IMR-90 (cell line): ENCODE measurements around the gene S100A16. TPM values are rescaled to one million over a fixed set of nuclear protein-coding genes. Genes with fewer than 3 reads are reported as not detected.

Experiments
- ATAC-seq: fragments of 200-7000 bp; cut with Tn5 transposase; 2 replicates; pipeline ENCODE4 v1.9.1; 2020; ENCODE audit warnings: low read depth, mild to moderate bottlenecking, moderate library complexity
- BruUV-seq: library from RNA; stranded (reverse); fragments of 400-500 nt; replicated peaks from 2 replicates; lab custom pipeline; 2021; lab: Mats Ljungman, UMichigan
- CTCF ChIA-PET: fragments of 300-600 bp; formaldehyde crosslinking; extraction: SDS; loops from one replicate; lab custom pipeline; 2021; ENCODE audit warnings: antibody characterized with exemption; lab: Yijun Ruan, JAX
- POLR2A ChIA-PET: fragments of 300-600 bp; sonication (Branson Sonifier 250); formaldehyde crosslinking; loops from one replicate; lab custom pipeline; 2022; ENCODE audit warnings: antibody characterized with exemption; ENCODE audit not compliant: unreplicated experiment; lab: Charles Lee
- DNase-seq: peaks from one replicate; pipeline ENCODE4 v3.0.0; 2013
- H2AFZ ChIP-seq: replicated peaks from 2 replicates; pipeline ENCODE3; 2013; ENCODE audit warnings: low read length, mild to moderate bottlenecking; ENCODE audit not compliant: poor library complexity
- H2AK5ac ChIP-seq: 2 replicates; pipeline ENCODE4 v1.6.1; 2013; ENCODE audit warnings: low read depth, low read length, inconsistent platforms
- H2AK9ac ChIP-seq: replicated peaks from 2 replicates; pipeline ENCODE3; 2013; ENCODE audit warnings: mild to moderate bottlenecking, low read depth, low read length, moderate library complexity; ENCODE audit not compliant: poor library complexity
- H2BK120ac ChIP-seq: 2 replicates; pipeline ENCODE4 v1.6.1; 2013; ENCODE audit warnings: low read depth, low read length, inconsistent platforms
- H2BK15ac ChIP-seq: 3 replicates; pipeline ENCODE4 v1.6.1; 2013; ENCODE audit warnings: low read depth, low read length, inconsistent platforms
- H2BK20ac ChIP-seq: 2 replicates; pipeline ENCODE4 v1.6.1; 2013; ENCODE audit warnings: low read depth, mild to moderate bottlenecking, inconsistent platforms, low read length, moderate library complexity
- H2BK5ac ChIP-seq: 2 replicates; pipeline ENCODE4 v1.6.1; 2013; ENCODE audit warnings: mild to moderate bottlenecking, low read depth, low read length, inconsistent platforms; ENCODE audit not compliant: poor library complexity, severe bottlenecking
- H3K14ac ChIP-seq: replicated peaks from 2 replicates; pipeline ENCODE4 v1.6.1; 2013; ENCODE audit warnings: low read depth, low read length, inconsistent platforms
- H3K18ac ChIP-seq: 2 replicates; pipeline ENCODE4 v1.6.1; 2013; ENCODE audit warnings: low read depth, low read length, control low read depth
- H3K23ac ChIP-seq: 2 replicates; pipeline ENCODE4 v1.6.1; 2013; ENCODE audit warnings: low read depth, low read length, inconsistent platforms
- H3K27ac ChIP-seq: 2 replicates; pipeline ENCODE4 v1.5.1; 2013; ENCODE audit warnings: mild to moderate bottlenecking, control low read depth, low read length; ENCODE audit not compliant: insufficient read depth
- H3K27me3 ChIP-seq: 2 replicates; pipeline ENCODE4 v1.6.1; 2013; ENCODE audit warnings: low read length; ENCODE audit not compliant: control insufficient read depth, insufficient read depth
- H3K36me3 ChIP-seq: 2 replicates; pipeline ENCODE4 v1.6.1; 2013; ENCODE audit warnings: low read length, mixed read lengths; ENCODE audit not compliant: control insufficient read depth, insufficient read depth
- H3K4ac ChIP-seq: 2 replicates; pipeline ENCODE4 v1.6.1; 2013; ENCODE audit warnings: low read depth, low read length, inconsistent platforms
- H3K4me1 ChIP-seq: 2 replicates; pipeline ENCODE4 v1.6.1; 2013; ENCODE audit warnings: low read length, mixed read lengths; ENCODE audit not compliant: control insufficient read depth, insufficient read depth
- H3K4me2 ChIP-seq: 2 replicates; pipeline ENCODE4 v1.6.1; 2013; ENCODE audit warnings: low read depth, mild to moderate bottlenecking, control low read depth, low read length, moderate library complexity
- H3K4me3 ChIP-seq: 2 replicates; pipeline ENCODE4 v1.5.1; 2013; ENCODE audit warnings: low read depth, mild to moderate bottlenecking, control low read depth, low read length, moderate library complexity; ENCODE audit not compliant: insufficient read depth
- H3K56ac ChIP-seq: 2 replicates; pipeline ENCODE4 v1.6.1; 2013; ENCODE audit warnings: low read length, inconsistent platforms; ENCODE audit not compliant: insufficient read depth; ENCODE audit errors: extremely low read depth
- H3K79me1 ChIP-seq, 2 experiments: 2 replicates each; pipeline ENCODE4 v1.6.1; 2013; ENCODE audit warnings: low read length in 2 of 2, inconsistent platforms in 1 of 2, low read depth in 1 of 2
- H3K9ac ChIP-seq: 2 replicates; pipeline ENCODE4 v1.6.1; 2013; ENCODE audit warnings: low read depth, low read length, control low read depth
- H3K9me1 ChIP-seq: 2 replicates; pipeline ENCODE4 v1.6.1; 2013; ENCODE audit warnings: low read length, inconsistent platforms; ENCODE audit not compliant: insufficient read depth
- H3K9me3 ChIP-seq: 2 replicates; pipeline ENCODE4 v1.6.1; 2013; ENCODE audit warnings: low read length; ENCODE audit not compliant: control insufficient read depth, insufficient read depth
- H4K20me1 ChIP-seq: 2 replicates; pipeline ENCODE4 v1.6.1; 2013; ENCODE audit warnings: low read length, inconsistent platforms; ENCODE audit not compliant: insufficient read depth
- H4K5ac ChIP-seq: 2 replicates; pipeline ENCODE4 v1.6.1; 2013; ENCODE audit warnings: mild to moderate bottlenecking, low read depth, low read length, control low read depth
- H4K8ac ChIP-seq, 2 experiments: 2 replicates each; pipeline ENCODE4 v1.6.1; 2013; ENCODE audit warnings: low read depth in 2 of 2, low read length in 2 of 2, control low read depth in 1 of 2, inconsistent platforms in 1 of 2
- H4K91ac ChIP-seq: 2 replicates; pipeline ENCODE4 v1.6.1; 2013; ENCODE audit warnings: low read depth, low read length, inconsistent platforms; ENCODE audit not compliant: insufficient read depth
- BHLHE40 ChIP-seq: fragments of 150-350 bp; IDR thresholded peaks from 2 replicates; pipeline ENCODE4 v1.6.1; 2016; ENCODE audit warnings: mild to moderate bottlenecking, low read depth, low read length
- CEBPB ChIP-seq: IDR thresholded peaks from 2 replicates; pipeline ENCODE4 v1.6.1; 2012; ENCODE audit warnings: low read depth, low read length, improper control_type of control experiment
- CHD1 ChIP-seq: IDR thresholded peaks from 2 replicates; pipeline ENCODE4 v1.6.1; 2012; ENCODE audit warnings: low read depth, low read length, improper control_type of control experiment
- CTCF ChIP-seq: conservative IDR thresholded peaks from 2 replicates; pipeline ENCODE4 v1.5.1; 2012; ENCODE audit warnings: mild to moderate bottlenecking, low read depth, low read length, improper control_type of control experiment
- FOS ChIP-seq: fragments of 150-350 bp; IDR thresholded peaks from 2 replicates; pipeline ENCODE4 v1.6.1; 2016; ENCODE audit warnings: low read depth, low read length
- MAFK ChIP-seq: IDR thresholded peaks from 2 replicates; pipeline ENCODE4 v1.6.1; 2012; ENCODE audit warnings: low read depth, low read length, improper control_type of control experiment
- MAZ ChIP-seq: IDR thresholded peaks from 2 replicates; pipeline ENCODE4 v1.6.1; 2012; ENCODE audit warnings: low read depth, mild to moderate bottlenecking, low read length, improper control_type of control experiment, moderate library complexity, borderline replicate concordance
- MXI1 ChIP-seq: IDR thresholded peaks from 2 replicates; pipeline ENCODE4 v1.6.1; 2012; ENCODE audit warnings: low read depth, mild to moderate bottlenecking, low read length, moderate library complexity, borderline replicate concordance
- NFE2L2 ChIP-seq: fragments of 150-350 bp; IDR thresholded peaks from 2 replicates; pipeline ENCODE4 v1.6.1; 2016; ENCODE audit warnings: low read depth, mild to moderate bottlenecking, low read length
- POLR2A ChIP-seq: IDR thresholded peaks from 2 replicates; pipeline ENCODE4 v1.6.1; 2012; ENCODE audit warnings: mild to moderate bottlenecking, low read depth, low read length
- RAD21 ChIP-seq: IDR thresholded peaks from 2 replicates; pipeline ENCODE4 v1.6.1; 2012; ENCODE audit warnings: low read length, improper control_type of control experiment
- RCOR1 ChIP-seq: IDR thresholded peaks from 2 replicates; pipeline ENCODE4 v1.6.1; 2012; ENCODE audit warnings: mild to moderate bottlenecking, low read length, improper control_type of control experiment; ENCODE audit not compliant: insufficient replicate concordance
- WGBS, 2 experiments: methylation state at CpG; one replicate each; pipeline versions ENCODE4 v1.1.5 to v1.1.7; 2013; ENCODE audit warnings: missing lambda C conversion rate in 2 of 2; ENCODE audit not compliant: insufficient read length in 1 of 2; ENCODE audit errors: extremely low coverage in 2 of 2; 5-methylcytosine and 5-hydroxymethylcytosine counted together
- dilution Hi-C: fragments of 300-500 bp; cut with HindIII; formaldehyde crosslinking; loops from one replicate; pipeline ENCODE4 v1.14.3; 2018; ENCODE audit warnings: low sequenced_read_pairs; ENCODE audit not compliant: unreplicated experiment
- in situ Hi-C: fragments of 300-500 bp; cut with MboI; formaldehyde crosslinking; loops from 3 replicates; pipeline ENCODE4 v1.14.3; 2019; ENCODE audit warnings: low sequenced_read_pairs, inconsistent platforms, mixed read lengths
- intact Hi-C: fragments of 100-400 bp; cut with micrococcal nuclease; formaldehyde crosslinking; loops from 2 replicates; pipeline ENCODE4 v1.10.0; 2022
- polyA plus RNA-seq, 3 experiments: library from polyadenylated mRNA; depleted of rRNA; stranded (reverse); fragments of >200 nt; gene quantifications; 2 replicates each; pipeline ENCODE4 v1.2.3, GENCODE V29; 2012; ENCODE audit warnings: low replicate concordance in 1 of 3
- total RNA-seq: library from RNA; depleted of rRNA; stranded (reverse); fragments of >200 nt; gene quantifications from 2 replicates; pipeline ENCODE4 v1.2.3, GENCODE V29; 2012
- TF ChIP-seq, protein P1 (sequence below): fragments of 150-350 bp; IDR thresholded peaks from 2 replicates; pipeline ENCODE4 v1.6.1; 2017; ENCODE audit warnings: mild to moderate bottlenecking, antibody characterized with exemption, low read length, low read depth

S100A16 gene
- total and polyA plus RNA-seq, 2 of the 4 experiments (the other 2 are of a cell fraction), result 201 to 515 TPM

DNA sequence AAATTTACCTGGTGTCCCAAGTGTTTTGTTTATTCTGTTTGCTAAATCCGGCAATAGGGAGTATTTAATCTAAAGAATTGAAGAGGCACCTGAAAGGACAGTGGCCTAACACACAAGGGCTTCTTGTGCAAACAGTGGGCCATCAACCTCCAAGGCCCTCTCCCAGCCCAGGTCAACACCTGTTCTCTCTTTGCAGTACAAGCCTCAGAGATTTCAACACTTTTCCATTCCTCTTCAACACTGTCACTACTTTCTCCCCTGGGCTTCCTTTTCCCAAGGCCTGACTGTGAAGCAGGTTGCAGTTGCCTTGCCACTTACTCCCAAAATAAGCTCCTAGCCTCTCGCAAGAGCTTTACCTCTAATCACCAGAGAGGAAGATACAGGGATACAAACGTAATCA, 42.4 kb upstream of the S100A16 start:
- no TSS peak for BruUV-seq
- Histone ChIP-seq H3K14ac (no peak overlapping the region), H3K9me1 (peaks cover 6% of the 10 kb centered on the region; the same call in 1 of the 2 replicates), H3K27ac (no peak overlapping the region), H4K5ac (no peak overlapping the region), H2BK5ac (no peak overlapping the region), H3K79me1 (peaks cover 3 to 14% of the 10 kb centered on the region in 2 experiments; a peak in 3 of 4 replicates), H3K4me1 (peaks cover 9% of the 10 kb centered on the region), H2AK5ac (no peak overlapping the region), H4K8ac (no peak overlapping the region), H3K9ac (no peak overlapping the region), H3K4me2 (no peak overlapping the region), H3K4me3 (no peak overlapping the region), H4K20me1 (no peaks in the 10 kb centered on the region), H3K9me3 (no peaks in the 10 kb centered on the region), H3K23ac (no peak overlapping the region), H2AK9ac (no peak overlapping the region), H3K56ac (no peak overlapping the region), H4K91ac (no peak overlapping the region), H2BK120ac (no peak overlapping the region), H2BK15ac (no peak overlapping the region), H3K18ac (no peak overlapping the region), H3K27me3 (no peaks in the 10 kb centered on the region), H3K4ac (no peak overlapping the region), H2BK20ac (no peak overlapping the region), H3K36me3 (no peaks in the 10 kb centered on the region), H2AFZ (no peak overlapping the region)
- TF ChIP-seq NFE2L2 (no peak), MAFK (no peak), POLR2A (no peak), CHD1 (no peak), RAD21 (no peak), MAZ (no peak), FOS (no peak), BHLHE40 (no peak), CEBPB (no peak), RCOR1 (no peak), MXI1 (no peak), CTCF (no peak)
- TF ChIP-seq, protein P1, sequence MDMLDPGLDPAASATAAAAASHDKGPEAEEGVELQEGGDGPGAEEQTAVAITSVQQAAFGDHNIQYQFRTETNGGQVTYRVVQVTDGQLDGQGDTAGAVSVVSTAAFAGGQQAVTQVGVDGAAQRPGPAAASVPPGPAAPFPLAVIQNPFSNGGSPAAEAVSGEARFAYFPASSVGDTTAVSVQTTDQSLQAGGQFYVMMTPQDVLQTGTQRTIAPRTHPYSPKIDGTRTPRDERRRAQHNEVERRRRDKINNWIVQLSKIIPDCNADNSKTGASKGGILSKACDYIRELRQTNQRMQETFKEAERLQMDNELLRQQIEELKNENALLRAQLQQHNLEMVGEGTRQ, result no peak
- POLR2A ChIA-PET, result interaction anchor here (0.7 kb wide), 1 partner anchor 87 kb away, joined by 8 read pairs; no protein-coding TSS in a partner anchor
- intact Hi-C loops (no loop called here), dilution Hi-C loops (no loop called here), in situ Hi-C loops (no loop called here)
- no CpG with 5 or more reads among the region's 3 CpGs for WGBS, 2 experiments
- CTCF ChIA-PET, result no interaction called here
- ATAC-seq (no peak), DNase-seq (no peak)
